H1 (cell line): ENCODE measurements around the gene C19orf85.

Experiments used
- BRCA1 ChIP-seq: IDR thresholded peaks from 2 replicates; pipeline ENCODE4 v1.6.1; 2012; ENCODE audit warnings: low read depth, low read length, improper control_type of control experiment
- EZH2 ChIP-seq: fragments of 200-600 bp; sonication (generic); IDR thresholded peaks from 2 replicates; pipeline ENCODE4 v1.7.1; 2012; ENCODE audit warnings: low read depth, mild to moderate bottlenecking, moderate library complexity, low read length, inconsistent platforms; ENCODE audit not compliant: severe bottlenecking
- KDM5A ChIP-seq: fragments of 200-600 bp; IDR thresholded peaks from 2 replicates; pipeline ENCODE4 v1.7.1; 2012; ENCODE audit warnings: mild to moderate bottlenecking, low read length, inconsistent platforms, mixed read lengths
- TF ChIP-seq, protein P1 (sequence below), 3 experiments: IDR thresholded peaks; 1 replicate in 2 of 3; 2 replicates in 1 of 3; pipeline versions ENCODE4 v1.5.1 to v1.6.1; 2011; ENCODE audit warnings: low read length in 3 of 3, mild to moderate bottlenecking in 3 of 3, inconsistent platforms in 2 of 3, low read depth in 1 of 3, moderate library complexity in 1 of 3; ENCODE audit not compliant: insufficient read depth in 1 of 3; ENCODE audit errors: control extremely low read depth in 1 of 3

DNA sequence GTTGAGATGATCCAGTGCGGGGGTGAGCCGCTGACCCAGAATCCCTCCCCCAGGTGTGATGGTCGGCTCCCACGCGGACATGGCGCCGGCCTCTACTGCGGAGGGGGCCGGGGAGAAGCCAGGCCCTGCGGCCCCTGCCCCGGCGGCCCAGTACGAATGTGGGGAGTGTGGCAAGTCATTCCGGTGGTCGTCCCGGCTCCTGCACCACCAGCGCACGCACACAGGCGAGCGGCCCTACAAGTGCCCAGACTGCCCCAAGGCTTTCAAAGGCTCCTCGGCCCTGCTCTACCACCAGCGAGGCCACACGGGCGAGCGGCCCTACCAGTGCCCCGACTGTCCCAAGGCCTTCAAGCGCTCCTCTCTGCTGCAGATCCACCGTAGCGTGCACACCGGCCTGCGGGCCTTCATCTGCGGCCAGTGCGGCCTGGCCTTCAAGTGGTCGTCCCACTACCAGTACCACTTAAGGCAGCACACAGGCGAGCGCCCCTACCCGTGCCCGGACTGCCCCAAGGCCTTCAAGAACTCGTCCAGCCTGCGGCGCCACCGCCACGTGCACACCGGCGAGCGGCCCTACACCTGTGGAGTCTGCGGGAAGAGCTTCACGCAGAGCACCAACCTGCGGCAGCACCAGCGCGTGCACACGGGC lies 16.7 kb upstream of the C19orf85 start:
- TF ChIP-seq, protein P1, sequence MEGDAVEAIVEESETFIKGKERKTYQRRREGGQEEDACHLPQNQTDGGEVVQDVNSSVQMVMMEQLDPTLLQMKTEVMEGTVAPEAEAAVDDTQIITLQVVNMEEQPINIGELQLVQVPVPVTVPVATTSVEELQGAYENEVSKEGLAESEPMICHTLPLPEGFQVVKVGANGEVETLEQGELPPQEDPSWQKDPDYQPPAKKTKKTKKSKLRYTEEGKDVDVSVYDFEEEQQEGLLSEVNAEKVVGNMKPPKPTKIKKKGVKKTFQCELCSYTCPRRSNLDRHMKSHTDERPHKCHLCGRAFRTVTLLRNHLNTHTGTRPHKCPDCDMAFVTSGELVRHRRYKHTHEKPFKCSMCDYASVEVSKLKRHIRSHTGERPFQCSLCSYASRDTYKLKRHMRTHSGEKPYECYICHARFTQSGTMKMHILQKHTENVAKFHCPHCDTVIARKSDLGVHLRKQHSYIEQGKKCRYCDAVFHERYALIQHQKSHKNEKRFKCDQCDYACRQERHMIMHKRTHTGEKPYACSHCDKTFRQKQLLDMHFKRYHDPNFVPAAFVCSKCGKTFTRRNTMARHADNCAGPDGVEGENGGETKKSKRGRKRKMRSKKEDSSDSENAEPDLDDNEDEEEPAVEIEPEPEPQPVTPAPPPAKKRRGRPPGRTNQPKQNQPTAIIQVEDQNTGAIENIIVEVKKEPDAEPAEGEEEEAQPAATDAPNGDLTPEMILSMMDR (IDR thresholded peaks at IDR 0.05; ENCODE audit: control extremely low read depth in 1 of 3, insufficient read depth in 1 of 3, low read depth in 1 of 3, low read length in 3 of 3): no peak
- TF ChIP-seq KDM5A (no peak), EZH2 (no peak), BRCA1 (no peak)
